OCI-LY1 (cell line): ENCODE results near the gene GFRA3.

ENCODE experiments used
- H2AFZ ChIP-seq: fragments of 200-600 bp; sonication (generic), shearing (Covaris generic); 2 replicates; pipeline ENCODE4 v1.6.0; 2014; ENCODE audit warnings: antibody characterized with exemption, mild to moderate bottlenecking, low read length
- H3F3A ChIP-seq: fragments of 200-600 bp; sonication (generic), shearing (Covaris generic); 2 replicates; pipeline ENCODE4 v1.6.0; 2014; ENCODE audit warnings: mild to moderate bottlenecking, antibody characterized with exemption, low read length, moderate library complexity; ENCODE audit not compliant: insufficient read depth
- H3K27ac ChIP-seq: fragments of 200-600 bp; sonication (generic); 2 replicates; pipeline ENCODE4 v1.5.1; 2014; ENCODE audit warnings: low read length, mixed run types, mild to moderate bottlenecking, low read depth; ENCODE audit not compliant: poor library complexity, severe bottlenecking
- H3K27me3 ChIP-seq: fragments of 200-600 bp; sonication (generic); 2 replicates; pipeline ENCODE4 v1.6.0; 2014; ENCODE audit warnings: antibody characterized with exemption, mild to moderate bottlenecking, low read length, moderate library complexity; ENCODE audit not compliant: insufficient read depth
- H3K36me3 ChIP-seq: fragments of 200-600 bp; sonication (generic); 2 replicates; pipeline ENCODE4 v1.6.1; 2014; ENCODE audit warnings: mild to moderate bottlenecking, antibody characterized with exemption, low read length, moderate library complexity, mixed read lengths; ENCODE audit not compliant: insufficient read depth
- H3K4me1 ChIP-seq: fragments of 200-600 bp; sonication (generic); 2 replicates; pipeline ENCODE4 v1.5.1; 2014; ENCODE audit warnings: mild to moderate bottlenecking, low read length, moderate library complexity; ENCODE audit not compliant: insufficient read depth, severe bottlenecking
- H3K4me2 ChIP-seq: fragments of 200-600 bp; sonication (generic), shearing (Covaris generic); 2 replicates; pipeline ENCODE4 v1.6.1; 2014; ENCODE audit warnings: low read length
- H3K4me3 ChIP-seq: fragments of 200-600 bp; sonication (generic); 2 replicates; pipeline ENCODE4 v1.5.1; 2014; ENCODE audit warnings: low read length, low read depth, mild to moderate bottlenecking, mixed read lengths; ENCODE audit not compliant: poor library complexity, severe bottlenecking
- H3K79me2 ChIP-seq: fragments of 200-600 bp; shearing (Covaris generic); 2 replicates; pipeline ENCODE4 v1.6.1; 2016; ENCODE audit warnings: mixed run types, low read length, mixed read lengths; ENCODE audit not compliant: insufficient read depth
- H3K9ac ChIP-seq: fragments of 200-600 bp; sonication (generic), shearing (Covaris generic); 2 replicates; pipeline ENCODE4 v1.6.1; 2014; ENCODE audit warnings: mild to moderate bottlenecking, low read length, mixed read lengths
- H3K9me2 ChIP-seq: fragments of 200-600 bp; sonication (generic), shearing (Covaris generic); 2 replicates; pipeline ENCODE4 v1.6.1; 2014; ENCODE audit warnings: low read depth, mild to moderate bottlenecking, low read length, mixed read lengths
- H3K9me3 ChIP-seq: fragments of 200-600 bp; shearing (Covaris generic); 2 replicates; pipeline ENCODE4 v1.6.1; 2014; ENCODE audit warnings: low read length, mixed read lengths
- H4K20me1 ChIP-seq: fragments of 200-600 bp; sonication (generic), shearing (Covaris generic); 2 replicates; pipeline ENCODE4 v1.6.0; 2016; ENCODE audit warnings: mild to moderate bottlenecking, low read length; ENCODE audit not compliant: insufficient read depth
- EZH2 ChIP-seq: fragments of 200-600 bp; sonication (generic), shearing (Covaris generic); IDR thresholded peaks from 2 replicates; pipeline ENCODE4 v1.8.0; 2017; ENCODE audit warnings: borderline replicate concordance, mixed run types, mild to moderate bottlenecking, antibody characterized with exemption, low read length, moderate library complexity, mixed read lengths
- TF ChIP-seq, protein P1 (sequence below): fragments of 200-600 bp; sonication (generic), shearing (Covaris generic); IDR thresholded peaks from 2 replicates; pipeline ENCODE4 v1.5.1; 2017; ENCODE audit warnings: mild to moderate bottlenecking, antibody characterized with exemption, low read length, moderate library complexity, mixed read lengths

Gene GFRA3

DNA sequence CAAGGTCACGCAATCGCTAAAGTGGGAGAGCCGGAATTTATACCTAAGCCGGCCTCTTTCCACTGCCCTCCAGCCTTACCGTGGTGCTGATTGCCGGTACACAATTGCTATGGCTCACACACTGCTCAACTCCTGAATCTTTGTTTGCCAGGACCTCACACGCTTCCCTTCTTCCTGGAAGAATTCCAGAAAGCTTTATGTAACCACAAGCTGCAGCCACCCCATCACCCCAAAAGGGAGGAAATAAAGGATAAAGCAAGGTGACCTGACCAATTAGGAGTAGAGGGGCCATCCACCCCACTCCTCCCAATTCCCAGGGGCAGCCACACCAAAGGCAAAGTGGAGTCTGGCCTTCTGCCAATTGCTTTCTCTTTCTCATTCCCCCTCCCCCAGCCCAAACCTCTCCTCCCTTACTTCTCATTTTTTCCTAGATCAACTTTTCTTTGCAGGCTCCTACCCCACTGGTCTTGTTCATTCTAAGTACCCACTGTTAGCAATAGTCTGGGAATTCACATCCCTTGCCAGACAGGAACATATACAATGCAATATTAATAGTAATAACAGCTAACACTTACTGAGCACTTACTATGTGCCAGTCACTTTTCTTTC, 43.3 kb downstream of the GFRA3 start:
- no peaks in the 10 kb centered on the region; the same call in 1 of the 2 replicates for H3K27me3 ChIP-seq
- H3K4me1 ChIP-seq, result no peaks in the 10 kb centered on the region
- H3K36me3 ChIP-seq, result no peaks in the 10 kb centered on the region; the same call in 1 of the 2 replicates
- H3K79me2 ChIP-seq, result no peaks in the 10 kb centered on the region
- no peaks in the 10 kb centered on the region for H3F3A ChIP-seq
- H4K20me1 ChIP-seq, result no peaks in the 10 kb centered on the region
- H3K4me2 ChIP-seq, result no peak overlapping the region
- H3K9ac ChIP-seq, result no peak overlapping the region
- no peak overlapping the region for H3K27ac ChIP-seq
- no peak overlapping the region for H2AFZ ChIP-seq
- H3K9me3 ChIP-seq, result peaks cover 7% of the 10 kb centered on the region
- no peaks in the 10 kb centered on the region for H3K9me2 ChIP-seq
- TF ChIP-seq EZH2, result no peak
- TF ChIP-seq, protein P1, sequence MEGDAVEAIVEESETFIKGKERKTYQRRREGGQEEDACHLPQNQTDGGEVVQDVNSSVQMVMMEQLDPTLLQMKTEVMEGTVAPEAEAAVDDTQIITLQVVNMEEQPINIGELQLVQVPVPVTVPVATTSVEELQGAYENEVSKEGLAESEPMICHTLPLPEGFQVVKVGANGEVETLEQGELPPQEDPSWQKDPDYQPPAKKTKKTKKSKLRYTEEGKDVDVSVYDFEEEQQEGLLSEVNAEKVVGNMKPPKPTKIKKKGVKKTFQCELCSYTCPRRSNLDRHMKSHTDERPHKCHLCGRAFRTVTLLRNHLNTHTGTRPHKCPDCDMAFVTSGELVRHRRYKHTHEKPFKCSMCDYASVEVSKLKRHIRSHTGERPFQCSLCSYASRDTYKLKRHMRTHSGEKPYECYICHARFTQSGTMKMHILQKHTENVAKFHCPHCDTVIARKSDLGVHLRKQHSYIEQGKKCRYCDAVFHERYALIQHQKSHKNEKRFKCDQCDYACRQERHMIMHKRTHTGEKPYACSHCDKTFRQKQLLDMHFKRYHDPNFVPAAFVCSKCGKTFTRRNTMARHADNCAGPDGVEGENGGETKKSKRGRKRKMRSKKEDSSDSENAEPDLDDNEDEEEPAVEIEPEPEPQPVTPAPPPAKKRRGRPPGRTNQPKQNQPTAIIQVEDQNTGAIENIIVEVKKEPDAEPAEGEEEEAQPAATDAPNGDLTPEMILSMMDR, result no peak
- no peak overlapping the region for H3K4me3 ChIP-seq

DNA sequence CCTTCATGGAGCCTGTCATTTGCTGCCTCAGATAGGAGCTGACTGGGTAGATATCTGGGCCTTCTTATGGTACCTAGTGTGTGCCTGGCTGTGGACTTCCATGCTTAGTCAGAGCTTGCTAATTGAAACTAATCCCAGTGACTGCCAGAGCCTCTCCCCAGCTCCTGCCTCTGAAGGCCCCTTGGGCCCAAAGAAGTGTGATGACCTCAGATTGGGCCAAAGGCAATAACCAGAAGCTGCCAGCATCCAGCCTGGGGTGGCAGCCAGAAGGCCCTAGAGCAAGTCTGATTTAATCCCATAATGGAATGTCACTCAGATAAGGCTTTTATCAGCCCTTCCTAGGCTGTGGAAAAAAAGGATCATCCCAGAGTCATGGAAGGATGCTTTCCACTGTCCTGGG, 44.2 kb downstream of the GFRA3 start:
- Histone ChIP-seq H3K27me3 (no peaks in the 10 kb centered on the region; the same call in 1 of the 2 replicates), H3K9me3 (peaks cover 12% of the 10 kb centered on the region), H3K36me3 (no peaks in the 10 kb centered on the region; the same call in 1 of the 2 replicates), H3K4me3 (no peak overlapping the region), H3K79me2 (no peaks in the 10 kb centered on the region), H2AFZ (no peak overlapping the region), H4K20me1 (no peaks in the 10 kb centered on the region), H3F3A (no peaks in the 10 kb centered on the region), H3K9me2 (no peaks in the 10 kb centered on the region), H3K4me1 (no peaks in the 10 kb centered on the region), H3K4me2 (no peak overlapping the region), H3K27ac (no peak overlapping the region), H3K9ac (no peak overlapping the region)
- TF ChIP-seq EZH2, result no peak
- TF ChIP-seq, protein P1, result no peak

DNA sequence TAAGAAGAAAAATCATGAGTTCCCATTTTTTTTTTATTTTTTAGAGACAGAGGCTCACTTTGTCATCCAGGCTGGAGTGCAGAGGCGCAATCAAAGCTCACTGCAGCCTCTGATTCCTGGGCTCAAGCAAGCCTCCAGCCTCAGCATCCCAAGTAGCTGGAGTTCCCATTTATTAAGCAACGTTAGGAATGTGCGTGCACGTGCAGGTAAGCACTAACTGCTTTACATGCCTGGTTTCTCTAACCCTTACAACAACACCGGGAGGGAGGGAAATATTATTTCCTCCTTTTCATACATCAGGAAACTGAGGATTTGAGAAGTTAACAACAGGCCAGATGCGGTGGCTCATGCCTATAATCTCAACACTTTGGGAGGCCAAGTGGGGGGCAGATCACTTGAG, 45.0 kb downstream of the GFRA3 start:
- H2AFZ ChIP-seq, result no peak overlapping the region
- H3K4me2 ChIP-seq, result no peak overlapping the region
- H3K9ac ChIP-seq, result no peak overlapping the region
- no peaks in the 10 kb centered on the region for H4K20me1 ChIP-seq
- TF ChIP-seq EZH2, result no peak
- TF ChIP-seq, protein P1, result no peak
- no peak overlapping the region for H3K27ac ChIP-seq
- no peak overlapping the region for H3K4me3 ChIP-seq
- H3F3A ChIP-seq, result no peaks in the 10 kb centered on the region
- H3K9me3 ChIP-seq, result peaks cover 12% of the 10 kb centered on the region
- no peaks in the 10 kb centered on the region; the same call in 1 of the 2 replicates for H3K27me3 ChIP-seq
- H3K4me1 ChIP-seq, result no peaks in the 10 kb centered on the region
- no peaks in the 10 kb centered on the region for H3K79me2 ChIP-seq
- H3K9me2 ChIP-seq, result no peaks in the 10 kb centered on the region
- no peaks in the 10 kb centered on the region; the same call in 1 of the 2 replicates for H3K36me3 ChIP-seq
